ENCODE data around the gene RNASE8. TPM values are rescaled to one million over a fixed set of nuclear protein-coding genes. Genes with fewer than 3 reads are reported as not detected.

Gene RNASE8
- polyA plus RNA-seq, 1 donor from 2014 or later = not detected

DNA sequence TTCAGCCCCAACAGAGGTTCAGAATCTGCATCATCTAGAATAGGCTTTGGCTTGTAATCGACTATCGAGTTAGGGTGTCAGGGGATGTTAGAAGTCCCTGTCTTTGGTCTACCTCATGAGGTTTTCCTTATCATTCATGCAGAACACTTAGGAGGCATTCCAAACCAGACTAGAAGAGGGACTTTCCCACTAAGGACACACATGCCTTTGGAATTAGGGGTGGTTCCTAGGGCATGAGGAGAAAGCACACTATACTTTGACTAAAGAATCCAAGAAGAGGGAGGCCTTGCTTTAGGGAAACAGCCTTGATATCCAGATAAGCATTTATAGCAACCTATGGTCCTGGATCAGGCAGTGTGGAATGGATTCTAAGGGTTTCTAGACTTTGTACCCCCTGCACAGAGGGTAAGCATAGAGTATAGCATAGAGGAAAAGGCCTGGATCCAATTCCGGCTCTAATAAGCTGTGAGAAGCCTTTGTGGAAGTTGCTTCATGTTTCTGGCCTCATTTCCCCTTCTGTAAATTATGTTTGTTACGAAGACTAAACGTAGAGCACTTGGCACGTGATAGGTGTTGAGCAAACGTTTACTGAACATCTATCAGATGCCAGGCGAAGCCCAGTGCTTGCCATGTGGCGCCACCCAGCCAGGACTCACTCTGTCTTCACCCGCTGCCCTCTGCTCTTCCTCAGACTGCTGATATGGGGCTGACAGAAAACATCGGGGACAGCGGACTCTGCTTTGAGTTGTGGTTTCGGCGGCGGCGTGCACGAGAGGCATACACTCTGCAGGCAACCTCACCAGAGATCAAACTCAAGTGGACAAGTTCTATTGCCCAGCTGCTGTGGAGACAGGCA lies 27.6 kb downstream of the RNASE8 start:
- H3K9me3 ChIP-seq (ENCODE audit: low read length) = no peaks in the 10 kb centered on the region
- H4K20me1 ChIP-seq (ENCODE audit: insufficient read depth) = no peaks in the 10 kb centered on the region
- no peak for TF ChIP-seq RAD21 (conservative IDR thresholded peaks at IDR 0.05)
- no peak for TF ChIP-seq EP300 (conservative IDR thresholded peaks at IDR 0.05; ENCODE audit: poor library complexity, severe bottlenecking)
- TF ChIP-seq MXI1 (conservative IDR thresholded peaks at IDR 0.05; ENCODE audit: poor library complexity, severe bottlenecking) = no peak
- TF ChIP-seq TAF1 (IDR thresholded peaks at IDR 0.05; ENCODE audit: low read depth) = no peak
- TF ChIP-seq EZH2 (IDR thresholded peaks at IDR 0.05; ENCODE audit: borderline replicate concordance, insufficient read depth, low read length, poor library complexity, severe bottlenecking) = no peak
- TF ChIP-seq, protein P1, sequence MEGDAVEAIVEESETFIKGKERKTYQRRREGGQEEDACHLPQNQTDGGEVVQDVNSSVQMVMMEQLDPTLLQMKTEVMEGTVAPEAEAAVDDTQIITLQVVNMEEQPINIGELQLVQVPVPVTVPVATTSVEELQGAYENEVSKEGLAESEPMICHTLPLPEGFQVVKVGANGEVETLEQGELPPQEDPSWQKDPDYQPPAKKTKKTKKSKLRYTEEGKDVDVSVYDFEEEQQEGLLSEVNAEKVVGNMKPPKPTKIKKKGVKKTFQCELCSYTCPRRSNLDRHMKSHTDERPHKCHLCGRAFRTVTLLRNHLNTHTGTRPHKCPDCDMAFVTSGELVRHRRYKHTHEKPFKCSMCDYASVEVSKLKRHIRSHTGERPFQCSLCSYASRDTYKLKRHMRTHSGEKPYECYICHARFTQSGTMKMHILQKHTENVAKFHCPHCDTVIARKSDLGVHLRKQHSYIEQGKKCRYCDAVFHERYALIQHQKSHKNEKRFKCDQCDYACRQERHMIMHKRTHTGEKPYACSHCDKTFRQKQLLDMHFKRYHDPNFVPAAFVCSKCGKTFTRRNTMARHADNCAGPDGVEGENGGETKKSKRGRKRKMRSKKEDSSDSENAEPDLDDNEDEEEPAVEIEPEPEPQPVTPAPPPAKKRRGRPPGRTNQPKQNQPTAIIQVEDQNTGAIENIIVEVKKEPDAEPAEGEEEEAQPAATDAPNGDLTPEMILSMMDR (IDR thresholded peaks at IDR 0.05; ENCODE audit: poor library complexity, severe bottlenecking) = no peak
- TF ChIP-seq POLR2AphosphoS5 (IDR thresholded peaks at IDR 0.05) = no peak
- no peak for TF ChIP-seq SMC3 (conservative IDR thresholded peaks at IDR 0.05; ENCODE audit: poor library complexity)
- TF ChIP-seq, protein P2, sequence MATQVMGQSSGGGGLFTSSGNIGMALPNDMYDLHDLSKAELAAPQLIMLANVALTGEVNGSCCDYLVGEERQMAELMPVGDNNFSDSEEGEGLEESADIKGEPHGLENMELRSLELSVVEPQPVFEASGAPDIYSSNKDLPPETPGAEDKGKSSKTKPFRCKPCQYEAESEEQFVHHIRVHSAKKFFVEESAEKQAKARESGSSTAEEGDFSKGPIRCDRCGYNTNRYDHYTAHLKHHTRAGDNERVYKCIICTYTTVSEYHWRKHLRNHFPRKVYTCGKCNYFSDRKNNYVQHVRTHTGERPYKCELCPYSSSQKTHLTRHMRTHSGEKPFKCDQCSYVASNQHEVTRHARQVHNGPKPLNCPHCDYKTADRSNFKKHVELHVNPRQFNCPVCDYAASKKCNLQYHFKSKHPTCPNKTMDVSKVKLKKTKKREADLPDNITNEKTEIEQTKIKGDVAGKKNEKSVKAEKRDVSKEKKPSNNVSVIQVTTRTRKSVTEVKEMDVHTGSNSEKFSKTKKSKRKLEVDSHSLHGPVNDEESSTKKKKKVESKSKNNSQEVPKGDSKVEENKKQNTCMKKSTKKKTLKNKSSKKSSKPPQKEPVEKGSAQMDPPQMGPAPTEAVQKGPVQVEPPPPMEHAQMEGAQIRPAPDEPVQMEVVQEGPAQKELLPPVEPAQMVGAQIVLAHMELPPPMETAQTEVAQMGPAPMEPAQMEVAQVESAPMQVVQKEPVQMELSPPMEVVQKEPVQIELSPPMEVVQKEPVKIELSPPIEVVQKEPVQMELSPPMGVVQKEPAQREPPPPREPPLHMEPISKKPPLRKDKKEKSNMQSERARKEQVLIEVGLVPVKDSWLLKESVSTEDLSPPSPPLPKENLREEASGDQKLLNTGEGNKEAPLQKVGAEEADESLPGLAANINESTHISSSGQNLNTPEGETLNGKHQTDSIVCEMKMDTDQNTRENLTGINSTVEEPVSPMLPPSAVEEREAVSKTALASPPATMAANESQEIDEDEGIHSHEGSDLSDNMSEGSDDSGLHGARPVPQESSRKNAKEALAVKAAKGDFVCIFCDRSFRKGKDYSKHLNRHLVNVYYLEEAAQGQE (IDR thresholded peaks at IDR 0.05; ENCODE audit: borderline replicate concordance) = no peak
- H3K4me3 ChIP-seq (ENCODE audit: low read length) = no peak overlapping the region
- H3K9me2 ChIP-seq (ENCODE audit: insufficient read depth, low read length) = no peaks in the 10 kb centered on the region
- H3K27ac ChIP-seq (ENCODE audit: low read length) = no peak overlapping the region
- no peaks in the 10 kb centered on the region for H3K27me3 ChIP-seq (ENCODE audit: insufficient read depth, low read depth, low read length)
- H3K9ac ChIP-seq (ENCODE audit: low read length) = no peak overlapping the region
- H3K79me2 ChIP-seq (replicated peaks; ENCODE audit: insufficient read depth, low read length) = peaks cover 4% of the 10 kb centered on the region
- H3F3A ChIP-seq (ENCODE audit: insufficient read depth, low read length, poor library complexity, severe bottlenecking) = peaks cover 22% of the 10 kb centered on the region
- H2AFZ ChIP-seq (ENCODE audit: low read depth, low read length) = no peak overlapping the region
- peaks cover 8% of the 10 kb centered on the region for H3K36me3 ChIP-seq (ENCODE audit: insufficient read depth, low read length)
- H3K4me2 ChIP-seq (ENCODE audit: low read length) = no peak overlapping the region

DNA sequence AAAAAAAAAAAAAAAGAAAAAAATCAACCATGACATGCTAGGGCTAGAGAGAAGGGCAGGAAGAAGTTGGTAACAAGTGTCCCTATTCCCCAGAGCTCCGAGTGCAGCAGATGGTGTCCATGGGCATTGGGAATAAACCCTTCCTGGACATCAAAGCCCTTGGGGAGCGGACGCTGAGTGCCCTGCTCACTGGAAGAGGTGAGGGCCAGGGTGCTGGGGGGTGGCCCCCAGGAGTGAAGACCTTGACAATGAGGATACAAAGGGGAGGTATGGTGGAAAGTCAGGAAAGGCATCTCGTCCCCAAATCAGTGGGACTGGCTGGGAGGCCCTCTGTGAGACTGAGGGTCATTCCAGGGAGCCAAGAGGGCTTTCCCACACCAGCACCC lies 29.3 kb downstream of the RNASE8 start:
- H2AFZ ChIP-seq (ENCODE audit: low read depth, low read length) = no peak overlapping the region
- peaks cover 15% of the 10 kb centered on the region for H3K36me3 ChIP-seq (ENCODE audit: insufficient read depth, low read length)
- peaks cover 11% of the 10 kb centered on the region for H3K79me2 ChIP-seq (replicated peaks; ENCODE audit: insufficient read depth, low read length)

More for the DNA sequence above, 29.3 kb downstream of the RNASE8 start:
- peak overlapping the region; percentile 59 for H3K4me3 ChIP-seq (ENCODE audit: low read length)
- H3K9me3 ChIP-seq (ENCODE audit: low read length) = no peaks in the 10 kb centered on the region
- H3K4me2 ChIP-seq (ENCODE audit: low read length) = peak overlapping the region; percentile 36
- no peaks in the 10 kb centered on the region for H3K27me3 ChIP-seq (ENCODE audit: insufficient read depth, low read depth, low read length)
- TF ChIP-seq MXI1 (conservative IDR thresholded peaks at IDR 0.05; ENCODE audit: poor library complexity, severe bottlenecking) = no peak
- no peak for TF ChIP-seq RAD21 (conservative IDR thresholded peaks at IDR 0.05)
- TF ChIP-seq, protein P1 (IDR thresholded peaks at IDR 0.05; ENCODE audit: poor library complexity, severe bottlenecking) = no peak
- TF ChIP-seq POLR2AphosphoS5 (IDR thresholded peaks at IDR 0.05) = no peak
- TF ChIP-seq TAF1 (IDR thresholded peaks at IDR 0.05; ENCODE audit: low read depth) = no peak
- no peak for TF ChIP-seq EP300 (conservative IDR thresholded peaks at IDR 0.05; ENCODE audit: poor library complexity, severe bottlenecking)
- TF ChIP-seq EZH2 (IDR thresholded peaks at IDR 0.05; ENCODE audit: borderline replicate concordance, insufficient read depth, low read length, poor library complexity, severe bottlenecking) = no peak
- TF ChIP-seq SMC3 (conservative IDR thresholded peaks at IDR 0.05; ENCODE audit: poor library complexity) = no peak
- TF ChIP-seq, protein P2 (IDR thresholded peaks at IDR 0.05; ENCODE audit: borderline replicate concordance) = no peak
- H4K20me1 ChIP-seq (ENCODE audit: insufficient read depth) = no peaks in the 10 kb centered on the region
- H3F3A ChIP-seq (ENCODE audit: insufficient read depth, low read length, poor library complexity, severe bottlenecking) = peaks cover 22% of the 10 kb centered on the region
- H3K9ac ChIP-seq (ENCODE audit: low read length) = peak overlapping the region; percentile 61
- H3K27ac ChIP-seq (ENCODE audit: low read length) = peak overlapping the region; percentile 94
- no peaks in the 10 kb centered on the region for H3K9me2 ChIP-seq (ENCODE audit: insufficient read depth, low read length)
